GM10248 (cell line): Measurements from ENCODE around the gene LRRC7.

ENCODE experiments used
- CTCF ChIA-PET: fragments of 300-600 bp; sonication (Branson Sonifier 250); formaldehyde crosslinking; extraction: SDS; loops from one replicate; lab custom pipeline; 2021; ENCODE audit warnings: antibody characterized with exemption; lab: Yijun Ruan, JAX
- POLR2A ChIA-PET: fragments of 350-650 bp; sonication (Branson Sonifier 250); formaldehyde crosslinking; extraction: SDS; loops from one replicate; lab custom pipeline; 2020; ENCODE audit warnings: antibody characterized with exemption; lab: Yijun Ruan, JAX
- DNase-seq: peaks from one replicate; pipeline ENCODE4 v3.0.0; 2012; ENCODE audit errors: extremely low spot score
- CTCF ChIP-seq: IDR thresholded peaks from 2 replicates; pipeline ENCODE4 v1.5.1; 2012; ENCODE audit warnings: mild to moderate bottlenecking, low read depth; ENCODE audit errors: extremely low read depth, missing control alignments, control extremely low read depth

Gene LRRC7

DNA sequence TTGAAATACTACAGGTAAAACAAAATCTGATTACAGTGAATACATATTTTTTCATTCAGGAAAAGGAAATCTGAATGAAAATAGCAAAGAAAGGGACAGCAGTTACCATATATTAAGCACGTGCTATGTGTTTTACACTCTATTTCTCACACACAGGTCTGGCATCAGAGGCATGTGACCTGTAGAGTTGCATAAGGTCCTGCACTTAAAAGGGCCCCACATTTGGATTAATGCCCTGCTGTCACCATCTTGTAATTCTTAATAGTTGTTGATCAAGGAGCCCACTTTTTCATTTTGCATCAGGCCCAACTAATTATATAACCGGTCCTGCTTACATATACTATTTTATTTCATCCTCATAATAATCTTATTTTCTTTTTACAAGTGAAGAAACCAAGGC lies 511.8 kb downstream of the LRRC7 start:
- no peak for DNase-seq
- CTCF ChIA-PET = no interaction called here
- TF ChIP-seq CTCF = no peak
- POLR2A ChIA-PET = no interaction called here

GRCh38 chr1:70083519-70083918 lies 515.8 kb downstream of the LRRC7 start:
- peak; percentile 9 for DNase-seq
- TF ChIP-seq CTCF = no peak
- ChIA-PET CTCF (interaction anchor here (0.7 to 1.4 kb wide), 3 partner anchors 11 to 135 kb away, joined by 3 read pairs; no protein-coding TSS in a partner anchor), POLR2A (no interaction called here)

- TF ChIP-seq CTCF = no peak
- DNase-seq = no peak
- ChIA-PET POLR2A (no interaction called here), CTCF (no interaction called here)
Observed at GRCh38 chr1:70084314-70084915, 516.7 kb downstream of the LRRC7 start.

DNA sequence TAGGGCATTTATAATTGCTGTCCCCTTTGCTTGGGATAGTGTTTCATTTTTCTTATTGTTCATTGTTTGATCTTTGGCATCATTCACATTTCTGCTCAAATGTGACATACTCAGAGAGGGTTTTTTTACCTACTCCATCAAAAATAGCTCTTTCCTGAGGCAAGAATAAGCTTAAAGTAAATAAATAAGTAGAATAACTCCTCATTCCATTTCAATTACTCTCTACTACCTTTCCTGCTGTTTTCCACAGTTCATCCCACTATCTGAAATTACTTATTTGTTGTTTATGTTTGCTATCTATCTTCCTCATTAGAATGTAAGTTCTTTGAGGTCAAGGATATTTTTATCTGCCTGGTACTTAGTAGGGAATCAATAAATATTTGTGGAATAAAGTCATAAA lies 517.8 kb downstream of the LRRC7 start:
- TF ChIP-seq CTCF = no peak
- ChIA-PET POLR2A (no interaction called here), CTCF (interaction anchor here (1.0 kb wide), 1 partner anchor 14 kb away, joined by 3 read pairs; no protein-coding TSS in a partner anchor)
- DNase-seq = no peak

GRCh38 chr1:70086897-70087296 lies 519.2 kb downstream of the LRRC7 start:
- DNase-seq = no peak
- CTCF ChIA-PET = interaction anchor here (0.8 kb wide), 1 partner anchor 8 kb away, joined by 4 read pairs; no protein-coding TSS in a partner anchor
- POLR2A ChIA-PET = no interaction called here
- TF ChIP-seq CTCF = no peak

DNA sequence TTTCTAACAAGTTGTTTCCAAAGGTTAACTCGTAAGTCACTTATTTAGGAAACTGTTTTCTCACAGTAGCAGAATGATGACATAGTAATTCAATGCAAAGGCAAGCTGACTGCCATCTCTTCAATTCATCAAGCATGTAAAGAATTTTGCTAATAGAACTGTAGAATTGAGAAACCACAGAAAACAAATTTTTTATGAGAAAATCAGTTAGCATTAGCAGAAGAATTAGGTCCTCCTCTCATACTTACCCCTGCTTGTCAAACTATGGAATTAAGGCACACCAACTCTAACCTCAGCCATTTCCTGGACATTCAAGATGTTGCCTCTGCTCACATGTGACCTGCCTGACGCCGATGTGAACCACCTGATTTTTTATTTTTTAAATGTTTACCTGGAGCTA lies 522.4 kb downstream of the LRRC7 start:
- no peak for TF ChIP-seq CTCF
- no peak for DNase-seq
- ChIA-PET CTCF (interaction anchor here (0.9 kb wide), 1 partner anchor 19 kb away, joined by 3 read pairs; no protein-coding TSS in a partner anchor), POLR2A (no interaction called here)

DNA sequence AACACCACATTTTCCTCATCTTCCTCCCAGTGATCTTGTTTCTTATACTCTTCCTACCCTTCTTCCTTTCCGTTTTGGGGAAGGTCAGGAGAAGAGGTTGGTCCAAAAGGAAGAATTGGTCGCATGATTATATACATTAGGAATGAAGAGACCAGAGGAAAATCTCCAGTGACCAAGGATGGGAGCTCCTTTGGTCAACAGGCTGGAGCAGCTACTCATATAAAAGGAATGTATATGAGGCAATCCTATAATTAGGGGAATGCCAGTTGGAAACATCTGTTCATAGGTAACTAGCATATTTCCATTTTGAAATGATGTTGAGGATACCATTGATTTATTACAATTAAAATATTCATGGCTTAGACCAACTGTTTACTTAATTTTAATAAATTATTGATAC lies 523.2 kb downstream of the LRRC7 start:
- no peak for TF ChIP-seq CTCF
- no peak for DNase-seq
- POLR2A ChIA-PET = no interaction called here
- CTCF ChIA-PET = interaction anchor here (0.9 kb wide), 1 partner anchor 18 kb away, joined by 3 read pairs; no protein-coding TSS in a partner anchor
